Kidney capillary endothelial cell (primary cell): ENCODE data around the gene RPAP3.
"Not testable (repeated sequence)": the region's sequence is repeated elsewhere in the genome, so short reads cannot be mapped to it uniquely, and the experiment has no call there.

Experiments
- DNase-seq: peaks from one replicate; pipeline ENCODE4 v3.0.0-alpha.2; 2018; ENCODE audit warnings: low spot score

RPAP3 gene

DNA sequence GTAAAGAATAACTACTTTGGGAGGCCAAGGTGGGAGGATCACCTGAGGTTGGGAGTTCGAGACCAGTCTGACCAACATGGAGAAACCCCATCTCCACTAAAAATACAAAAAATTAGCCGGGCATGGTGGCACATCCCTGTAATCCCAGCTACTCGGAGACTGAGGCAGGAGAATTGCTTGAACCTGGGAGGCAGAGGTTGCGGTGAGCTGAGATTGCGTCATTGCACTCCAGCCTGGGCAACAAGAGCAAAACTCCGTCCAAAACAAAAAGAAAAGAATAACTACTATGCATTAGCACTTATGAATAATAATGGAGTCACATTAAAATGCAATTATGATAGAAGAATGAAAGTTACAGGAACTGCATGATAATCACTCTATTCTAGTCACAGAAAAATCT lies 37.9 kb downstream of the RPAP3 start:
- not testable (repeated sequence) for DNase-seq

DNA sequence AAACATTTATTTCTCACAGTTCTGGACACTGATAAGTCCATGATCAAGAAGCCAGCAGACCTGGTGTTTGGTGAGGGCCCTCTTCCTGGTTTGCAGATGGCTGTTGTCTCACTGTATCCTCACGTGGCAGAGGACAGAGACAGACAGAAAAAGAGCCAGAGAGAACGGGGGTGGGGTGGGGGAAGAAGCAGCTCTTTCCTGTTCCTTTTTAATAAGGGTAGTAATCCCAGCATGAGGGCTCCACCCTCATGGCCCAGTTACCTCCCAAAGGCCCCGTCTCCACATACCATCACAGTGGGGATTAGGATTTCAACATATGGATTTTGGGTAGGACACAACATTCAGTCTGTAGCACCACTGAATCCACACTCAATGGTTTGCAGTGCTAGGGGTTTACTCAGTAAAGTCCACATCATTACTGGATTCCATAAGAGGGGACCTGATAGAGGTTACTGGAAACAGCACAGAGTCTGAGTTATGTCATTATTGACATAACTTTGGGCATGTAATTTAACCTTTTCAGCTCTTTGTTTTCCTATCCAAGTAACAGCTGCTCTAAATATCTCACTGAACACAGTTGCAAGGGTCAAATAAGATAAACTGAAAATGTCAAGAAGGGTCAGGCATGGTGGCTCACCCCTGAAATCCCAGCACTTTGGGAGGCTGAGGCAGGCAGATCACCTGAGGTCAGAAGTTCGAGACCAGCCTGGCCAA lies 53.2 kb downstream of the RPAP3 start:
- DNase-seq, result no peak

DNA sequence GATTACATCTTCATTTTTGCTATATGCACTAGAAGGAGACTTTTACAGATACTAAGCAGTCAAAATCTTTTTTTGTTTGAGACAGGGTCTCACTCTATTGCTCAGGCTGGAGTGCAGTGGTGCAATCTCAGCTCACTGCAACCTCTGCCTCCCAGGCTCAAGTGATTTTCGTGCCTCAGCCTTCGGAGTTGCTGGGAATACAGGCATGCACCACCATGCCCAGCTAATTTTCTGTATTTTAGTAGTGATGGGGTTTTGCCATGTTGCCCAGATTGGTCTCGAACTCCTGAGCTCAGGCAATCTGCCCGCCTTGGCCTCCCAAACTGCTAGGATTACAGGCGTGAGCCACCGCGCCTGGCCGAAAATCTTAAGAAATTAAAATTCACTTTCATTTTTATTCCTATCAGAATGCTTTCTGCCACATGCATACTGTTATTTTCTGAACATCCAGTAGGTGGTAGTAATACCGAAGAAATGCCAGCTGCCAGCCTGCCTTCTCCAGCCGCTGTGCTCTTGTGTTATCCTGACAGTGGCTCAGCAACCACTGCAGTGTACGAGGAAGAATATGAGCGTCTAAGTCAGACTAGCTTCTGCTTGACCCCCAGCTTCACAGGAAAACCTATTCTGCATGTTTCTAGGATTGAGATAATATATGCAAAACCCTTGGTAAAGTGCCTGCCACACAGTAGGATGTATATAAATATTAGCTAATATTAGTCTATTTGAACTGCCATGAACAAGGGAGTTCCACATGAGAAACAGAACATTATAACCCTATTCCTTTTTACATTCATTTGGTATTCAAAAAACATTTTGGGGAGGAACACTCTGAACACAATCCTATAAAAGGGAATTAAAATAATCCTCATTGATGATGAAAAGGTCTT lies 54.2 kb downstream of the RPAP3 start:
- DNase-seq, result peak; percentile 52

DNA sequence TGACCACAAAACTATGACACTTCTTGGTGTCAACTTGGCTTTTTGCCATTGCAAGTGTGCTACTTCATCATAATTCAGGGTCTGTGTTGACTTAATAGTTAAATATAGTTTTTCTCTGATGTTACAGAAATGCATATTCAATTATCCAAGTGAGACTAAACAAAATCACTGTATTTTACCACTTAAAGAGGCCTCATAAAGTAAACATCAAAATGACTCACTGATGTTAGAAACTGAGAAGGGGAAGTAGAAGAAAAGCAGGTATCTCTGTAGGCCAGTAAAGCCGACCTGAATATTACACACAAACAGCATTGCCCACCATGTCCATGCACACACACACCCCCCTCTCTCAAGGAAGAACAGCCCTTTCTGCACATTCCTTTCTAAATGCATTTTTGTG lies 55.4 kb downstream of the RPAP3 start:
- no peak for DNase-seq

DNA sequence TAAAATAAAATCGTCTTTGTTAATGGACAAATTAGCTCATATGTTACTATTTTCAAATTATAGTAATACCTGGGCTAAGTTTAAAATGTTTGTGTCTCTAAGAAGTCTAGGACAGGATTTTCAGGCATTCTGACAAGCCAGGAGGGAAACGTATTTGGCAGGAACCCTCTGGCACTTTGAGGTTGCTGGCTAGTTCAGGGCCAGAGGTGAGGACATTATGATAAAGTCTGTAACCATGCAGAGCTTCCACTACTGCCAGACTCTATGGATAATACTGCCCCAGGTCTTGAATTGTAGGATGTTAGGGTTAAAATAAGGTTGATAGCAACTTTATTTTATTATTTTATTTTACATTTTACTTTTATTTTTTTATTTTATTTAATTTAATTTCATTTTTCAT lies 56.4 kb downstream of the RPAP3 start:
- no peak for DNase-seq

DNA sequence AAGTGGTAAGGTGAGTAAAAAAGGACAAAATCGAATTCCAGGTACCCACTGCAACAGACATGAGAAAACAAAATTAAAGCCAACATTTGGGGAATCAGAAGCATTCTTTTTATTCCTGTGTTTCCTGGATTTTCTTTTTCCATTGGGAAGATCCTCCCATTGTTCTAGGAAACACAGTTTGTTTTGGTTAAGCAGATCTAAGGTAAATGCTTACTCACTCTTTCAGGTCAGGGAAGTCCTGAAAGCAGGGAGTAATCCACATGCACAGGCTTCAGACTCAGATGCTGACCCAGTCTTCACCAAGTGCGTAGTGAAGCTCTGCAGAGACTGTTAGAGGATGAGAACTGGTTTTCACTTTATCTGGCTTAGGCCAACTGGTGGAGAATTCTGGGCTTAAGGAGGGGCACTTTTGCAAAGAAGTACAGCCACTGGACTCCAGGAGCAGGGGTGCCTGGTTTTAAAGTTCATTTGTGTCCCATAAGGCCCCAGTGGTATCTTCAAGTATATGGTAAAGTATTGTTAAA lies 57.7 kb downstream of the RPAP3 start:
- DNase-seq, result no peak

DNA sequence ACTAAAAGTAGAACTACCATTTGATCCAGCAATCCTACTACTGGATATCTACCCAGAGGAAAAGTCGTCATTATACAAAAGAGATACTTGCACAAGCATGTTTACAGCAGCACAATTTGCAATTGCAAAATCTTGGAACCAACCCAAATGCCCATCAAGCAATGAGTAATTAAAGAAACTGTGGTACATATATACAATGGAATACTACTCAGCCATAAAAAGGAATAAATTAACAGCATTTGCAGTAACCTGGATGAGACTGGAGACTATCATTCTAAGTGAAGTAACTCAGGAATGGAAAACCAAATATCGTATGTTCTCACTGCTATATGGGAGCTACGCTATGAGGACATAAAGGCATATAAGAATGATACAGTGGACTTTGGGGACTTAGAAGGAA lies 63.5 kb downstream of the RPAP3 start:
- not testable (repeated sequence) for DNase-seq

DNA sequence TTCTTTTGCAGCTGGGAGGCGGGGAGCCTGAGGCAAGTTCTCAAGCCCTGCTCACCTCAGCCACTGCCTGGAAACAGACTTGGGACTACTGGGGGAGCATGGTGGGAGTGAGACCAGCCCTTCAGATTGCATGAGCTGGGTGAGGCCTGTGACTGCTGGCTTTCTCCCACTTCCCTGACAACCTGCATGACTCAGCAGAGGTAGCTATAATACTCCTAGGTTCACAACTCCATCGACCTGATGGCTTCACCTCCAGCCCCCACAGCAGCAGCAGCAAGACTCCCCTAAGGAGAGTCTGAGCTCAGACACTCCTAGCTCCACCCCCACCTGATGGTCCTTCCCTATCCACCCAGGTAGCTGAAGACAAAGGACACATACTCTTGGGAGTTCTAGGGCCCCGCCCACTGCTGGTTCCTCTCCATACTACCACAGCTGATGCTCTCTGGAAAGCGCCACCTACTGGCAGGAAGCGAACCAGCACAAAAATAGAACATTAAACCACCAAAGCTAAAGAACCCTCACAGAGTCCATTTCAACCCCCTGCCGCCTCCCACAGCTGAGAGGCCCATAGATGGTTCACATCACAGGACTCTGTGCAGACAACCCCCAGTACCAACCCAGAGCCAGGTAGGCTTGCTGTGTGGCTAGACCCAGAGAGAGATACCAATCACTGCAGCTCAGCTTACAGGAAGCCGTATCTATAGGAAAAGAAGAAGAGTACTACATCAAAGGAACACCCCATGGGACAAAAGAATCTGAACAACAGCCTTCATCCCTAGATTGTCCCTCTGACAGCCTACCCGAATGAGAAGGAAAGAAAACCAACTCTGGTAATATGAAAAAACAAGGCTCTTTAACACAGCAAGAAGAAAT lies 68.7 kb downstream of the RPAP3 start:
- no peak for DNase-seq

DNA sequence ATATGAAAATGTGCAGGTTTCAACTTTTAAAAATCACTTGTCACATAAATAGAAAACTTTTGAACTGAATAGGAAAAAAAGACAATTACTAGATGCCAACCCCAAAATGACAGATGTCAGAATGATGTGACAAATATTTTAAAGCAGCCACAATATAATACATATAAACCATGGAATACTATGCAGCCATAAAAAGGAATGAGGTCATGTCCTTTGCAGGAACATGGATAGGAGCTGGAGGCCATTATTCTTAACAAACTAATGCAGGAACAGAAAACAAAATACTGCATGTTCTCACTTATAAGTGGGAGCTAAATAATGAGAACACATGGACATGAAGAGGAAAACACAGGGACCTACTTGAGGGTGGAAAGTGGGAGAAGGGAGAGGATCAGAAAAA lies 70.1 kb downstream of the RPAP3 start:
- not testable (repeated sequence) for DNase-seq

DNA sequence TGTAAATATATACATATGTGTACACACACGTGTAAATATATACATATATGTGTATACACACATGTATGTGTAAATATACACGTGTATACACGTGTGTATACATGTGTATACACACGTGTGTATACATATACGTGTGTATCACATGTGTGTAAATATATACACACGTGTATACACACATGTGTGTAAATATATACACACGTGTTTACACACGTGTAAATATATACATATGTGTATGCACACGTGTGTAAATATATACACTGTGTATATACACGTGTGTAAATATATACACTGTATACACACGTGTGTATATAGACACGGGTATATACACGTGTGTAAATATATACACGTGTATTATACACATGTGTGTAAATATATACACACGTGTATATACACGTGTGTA lies 71.7 kb downstream of the RPAP3 start:
- DNase-seq, result no peak

DNA sequence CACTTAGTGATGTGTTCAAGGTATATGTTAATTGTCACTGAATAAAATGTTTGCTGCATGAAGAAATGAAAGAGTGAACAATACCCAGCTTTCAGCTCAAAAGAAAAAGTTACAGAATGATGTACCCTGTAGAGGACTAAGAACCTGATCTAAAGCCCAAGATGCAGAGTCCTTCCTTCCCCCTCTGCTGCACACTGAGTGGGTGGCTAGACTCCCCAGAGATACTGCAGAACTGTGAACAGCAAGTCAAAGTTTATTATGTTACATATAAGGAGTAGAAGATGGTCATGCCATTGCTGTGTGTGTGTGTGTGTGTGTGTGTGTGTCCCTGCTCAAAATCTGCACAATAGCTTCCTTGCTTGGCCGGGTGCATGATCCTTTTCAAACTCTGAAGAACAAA lies 83.9 kb downstream of the RPAP3 start:
- no peak for DNase-seq

DNA sequence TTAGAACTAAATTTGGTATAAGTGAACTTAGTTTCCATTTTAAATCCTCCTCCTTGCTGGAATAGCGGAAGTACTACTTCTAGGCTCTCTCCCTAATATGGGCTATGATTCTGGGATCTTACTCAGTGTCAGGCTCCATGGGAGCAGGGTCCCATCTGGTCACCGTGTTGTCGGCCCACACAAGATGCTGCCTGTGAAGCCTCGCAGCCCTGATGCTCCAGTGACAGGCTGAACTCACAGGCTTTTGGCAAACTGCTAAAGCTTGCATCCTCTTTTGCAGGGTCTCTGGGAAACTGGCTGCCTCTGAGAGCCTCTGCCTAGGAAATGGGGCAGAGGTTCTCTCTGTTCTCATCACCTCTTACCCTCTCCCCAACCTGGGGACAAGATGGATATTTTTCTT lies 88.4 kb downstream of the RPAP3 start:
- no peak for DNase-seq

DNA sequence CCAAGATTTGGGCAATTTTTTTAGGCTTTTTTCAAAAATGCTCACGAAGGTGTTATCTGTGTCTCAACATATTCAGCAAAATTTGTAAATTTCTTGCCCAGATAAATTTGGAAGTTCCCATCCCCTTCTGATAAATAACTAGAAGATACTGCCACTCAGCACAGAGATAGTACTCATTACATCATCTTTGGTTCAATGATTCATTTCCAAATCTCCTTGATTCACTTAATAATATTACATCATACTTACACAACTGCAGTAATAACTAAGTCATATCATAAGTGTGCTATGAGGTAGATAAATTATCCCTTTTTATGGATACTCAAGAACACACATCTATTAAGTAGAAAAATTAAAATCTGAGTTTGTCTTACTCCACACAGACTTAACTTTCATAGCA lies 89.4 kb downstream of the RPAP3 start:
- no peak for DNase-seq

DNA sequence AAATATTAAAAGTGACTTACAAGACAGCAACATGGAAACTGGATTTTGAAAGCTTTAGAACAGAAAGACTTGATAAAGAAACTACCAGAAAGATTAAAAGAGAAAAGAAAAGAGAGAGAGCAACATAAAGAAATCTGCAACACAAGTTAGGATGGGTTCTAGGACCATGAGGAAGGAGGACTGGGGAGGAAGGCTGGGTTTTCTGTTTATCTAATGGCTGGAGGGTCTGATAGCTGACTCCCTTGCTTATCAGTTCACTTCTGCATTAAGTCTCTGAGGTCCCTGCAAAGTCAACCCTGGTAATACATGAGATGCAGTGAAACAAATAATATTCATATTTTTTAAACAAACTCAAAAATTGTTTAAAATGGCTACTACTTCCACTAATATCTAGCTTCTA lies 90.1 kb downstream of the RPAP3 start:
- no peak for DNase-seq

DNA sequence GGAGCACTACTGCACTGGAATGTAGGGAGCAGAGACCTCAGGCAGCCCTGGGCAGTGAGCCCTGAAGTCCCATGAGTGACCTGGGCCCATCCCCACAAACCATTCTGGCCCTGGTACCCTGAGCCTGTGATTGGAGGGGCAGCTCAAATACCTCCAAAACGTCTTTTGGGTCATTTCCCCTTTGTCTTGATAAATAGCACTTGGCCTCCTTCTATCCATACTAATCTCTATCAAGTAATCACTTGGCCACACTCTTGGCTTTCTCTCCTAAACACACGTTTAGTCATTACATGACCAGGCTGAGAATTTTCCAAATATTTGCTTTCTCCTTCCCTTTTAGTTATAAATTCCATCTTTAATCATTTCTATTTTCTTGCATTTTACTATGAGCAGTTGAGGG lies 91.3 kb downstream of the RPAP3 start:
- DNase-seq, result no peak

DNA sequence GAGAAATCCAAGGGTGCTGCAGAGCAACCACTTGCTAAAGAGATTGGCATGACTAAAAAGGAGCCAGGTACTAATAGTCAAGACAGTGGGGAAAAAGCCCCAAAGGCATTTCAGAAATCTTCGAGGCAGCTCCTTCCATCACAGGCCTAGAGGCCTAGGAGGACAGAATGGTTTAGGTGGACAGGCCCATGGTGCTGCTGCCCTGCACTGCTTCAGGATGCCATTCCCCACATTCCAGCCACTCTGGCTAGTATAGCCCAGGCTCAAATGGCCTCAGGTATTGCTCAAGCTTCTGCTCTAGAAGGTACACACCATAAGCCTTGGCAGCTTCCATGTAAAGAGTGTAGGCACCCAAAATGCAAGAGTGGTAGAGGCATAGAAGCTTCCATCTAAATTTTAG lies 92.9 kb downstream of the RPAP3 start:
- no peak for DNase-seq

DNA sequence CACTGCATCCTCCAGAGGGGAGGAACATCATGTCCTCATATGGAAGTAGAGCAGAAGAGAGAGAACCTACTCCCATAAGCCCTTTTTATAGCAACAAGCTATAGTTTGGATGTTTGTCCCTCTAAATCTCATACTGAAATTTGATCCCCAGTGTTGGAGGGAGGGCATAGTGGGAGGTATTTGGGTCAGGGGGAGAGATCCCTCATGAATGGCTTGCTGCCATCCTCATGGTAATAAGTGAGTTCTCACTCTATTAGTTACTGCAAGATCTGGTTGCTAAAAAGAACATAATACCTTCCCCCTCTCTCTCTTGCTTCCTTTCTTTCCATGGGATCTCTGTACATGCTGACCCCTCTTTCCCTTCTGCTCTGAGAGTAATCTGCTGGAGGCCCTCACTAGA lies 93.9 kb downstream of the RPAP3 start:
- DNase-seq, result no peak
